Measurements from ENCODE around the gene ARGLU1.

DNA sequence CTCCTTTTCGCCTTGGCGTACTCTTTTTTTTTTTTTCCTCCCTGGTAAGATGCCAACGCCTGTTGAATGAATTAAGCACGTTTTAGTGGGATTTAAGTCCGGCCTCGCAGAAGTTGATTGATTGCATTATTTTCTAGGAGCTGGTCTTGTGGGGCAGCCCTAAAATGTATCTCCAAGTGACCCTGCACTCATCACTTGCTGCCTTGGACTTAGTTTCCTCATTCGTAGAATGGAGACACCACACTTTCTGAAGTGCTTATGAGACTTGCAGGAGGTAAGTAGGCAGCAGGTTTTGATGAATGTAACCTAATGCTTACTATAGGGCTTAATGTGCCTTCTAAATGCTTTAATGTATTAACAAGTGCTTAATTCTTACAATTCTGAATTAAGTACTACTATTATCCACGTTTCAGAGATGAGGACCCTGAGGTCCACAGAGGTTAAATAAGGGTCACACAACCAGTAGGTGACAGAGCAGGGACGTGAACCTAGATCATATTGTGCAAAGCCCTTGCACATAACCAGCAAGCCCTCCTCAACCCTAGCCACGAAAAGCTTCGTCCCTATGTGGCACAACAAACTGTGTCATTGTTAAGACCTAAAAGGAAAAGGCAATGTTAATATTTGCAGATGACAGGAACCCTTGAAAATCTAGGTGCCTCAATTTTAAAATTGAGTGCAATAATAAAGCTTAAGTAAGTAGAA, 514 bp upstream of the ARGLU1 start:
- TF ChIP-seq POLR2A (IDR thresholded peaks at IDR 0.05; ENCODE audit: low read depth) (no peak), CTCF (IDR thresholded peaks at IDR 0.05) (no peak), POLR2AphosphoS5 (IDR thresholded peaks at IDR 0.05) (no peak), EP300 (IDR thresholded peaks at IDR 0.05) (no peak)
